Stimulated activated CD4-positive, alpha-beta T cell treated with anti-CD3 and anti-CD28 coated beads, Interleukin-4, amount 100 ng/mL, for 4 hours (primary cell): ENCODE data around the gene DLGAP1.
A peak's percentile ranks its signal among the peaks of the same experiment; 100 is the strongest.
"Not testable (repeated sequence)": the region's sequence is repeated elsewhere in the genome, so short reads cannot be mapped to it uniquely, and the experiment has no call there.

ENCODE experiments used
- DNase-seq, 2 experiments: peaks; one replicate each; pipeline ENCODE4 v3.0.0-alpha.2; 2020

The DLGAP1 gene

DNA sequence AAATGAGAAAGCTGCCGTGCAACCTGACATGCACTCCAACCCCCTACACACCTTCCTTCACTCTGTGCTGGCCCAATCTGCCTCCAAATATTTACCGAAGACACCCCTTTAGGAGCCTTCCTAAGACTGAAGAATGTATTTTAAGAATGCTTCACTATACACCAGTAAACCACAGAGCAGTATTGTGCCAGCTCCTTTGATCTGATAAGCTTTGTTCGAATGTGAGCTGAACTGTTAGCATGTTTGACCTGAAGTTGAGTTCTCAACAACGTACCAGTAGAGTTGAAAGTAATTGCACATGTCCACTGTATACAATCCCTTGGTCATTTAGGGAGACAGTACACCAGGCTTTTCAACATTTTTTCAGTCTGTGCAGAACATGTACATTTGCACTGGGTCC, 745.9 kb downstream of the DLGAP1 start:
- DNase-seq, result no peak

DNA sequence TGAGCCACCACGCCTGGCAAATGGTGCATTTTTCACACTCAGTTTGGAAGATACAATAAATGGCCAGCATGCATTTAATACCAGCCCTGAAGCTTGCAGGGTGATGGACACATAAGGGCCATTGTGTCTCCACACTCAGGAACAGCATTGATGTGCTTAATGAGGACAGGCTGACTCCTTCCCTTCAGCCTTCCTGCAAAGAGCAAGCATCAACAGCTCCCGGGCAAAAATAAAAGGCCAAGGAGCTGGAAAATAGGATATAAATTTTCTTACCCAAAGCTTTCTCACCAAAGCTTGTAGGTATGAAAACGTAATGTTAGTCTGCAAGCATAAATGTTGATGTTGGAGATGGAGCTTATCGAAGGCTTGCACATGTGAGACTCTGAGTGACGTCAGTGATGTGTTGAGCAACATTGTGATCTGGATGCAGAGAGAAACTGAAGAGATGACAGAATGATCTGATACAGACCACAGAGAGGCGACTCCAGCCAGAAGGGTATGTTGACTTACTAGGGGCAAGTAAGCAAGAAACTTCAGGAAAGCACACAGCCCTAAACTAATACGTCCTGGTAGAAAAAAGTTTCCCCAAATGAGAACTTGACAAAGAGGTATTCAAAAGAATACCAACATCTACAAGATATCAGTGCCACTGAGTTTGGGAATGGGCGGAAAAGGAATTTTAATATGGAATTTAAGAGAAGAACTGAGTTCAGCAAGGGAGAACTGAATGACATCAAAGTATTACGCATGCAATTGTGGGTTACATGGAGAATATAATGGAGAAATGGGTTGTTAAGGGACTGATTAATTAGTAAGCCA, 748.6 kb downstream of the DLGAP1 start:
- DNase-seq, result no peak

- DNase-seq, result no peak
These were observed 750.4 kb downstream of the DLGAP1 start for GRCh38 chr18:3704556-3705344.

GRCh38 chr18:3703732-3704176, 751.4 kb downstream of the DLGAP1 start:
- peak in 1 of 2 experiments; percentile 4 for DNase-seq

DNA sequence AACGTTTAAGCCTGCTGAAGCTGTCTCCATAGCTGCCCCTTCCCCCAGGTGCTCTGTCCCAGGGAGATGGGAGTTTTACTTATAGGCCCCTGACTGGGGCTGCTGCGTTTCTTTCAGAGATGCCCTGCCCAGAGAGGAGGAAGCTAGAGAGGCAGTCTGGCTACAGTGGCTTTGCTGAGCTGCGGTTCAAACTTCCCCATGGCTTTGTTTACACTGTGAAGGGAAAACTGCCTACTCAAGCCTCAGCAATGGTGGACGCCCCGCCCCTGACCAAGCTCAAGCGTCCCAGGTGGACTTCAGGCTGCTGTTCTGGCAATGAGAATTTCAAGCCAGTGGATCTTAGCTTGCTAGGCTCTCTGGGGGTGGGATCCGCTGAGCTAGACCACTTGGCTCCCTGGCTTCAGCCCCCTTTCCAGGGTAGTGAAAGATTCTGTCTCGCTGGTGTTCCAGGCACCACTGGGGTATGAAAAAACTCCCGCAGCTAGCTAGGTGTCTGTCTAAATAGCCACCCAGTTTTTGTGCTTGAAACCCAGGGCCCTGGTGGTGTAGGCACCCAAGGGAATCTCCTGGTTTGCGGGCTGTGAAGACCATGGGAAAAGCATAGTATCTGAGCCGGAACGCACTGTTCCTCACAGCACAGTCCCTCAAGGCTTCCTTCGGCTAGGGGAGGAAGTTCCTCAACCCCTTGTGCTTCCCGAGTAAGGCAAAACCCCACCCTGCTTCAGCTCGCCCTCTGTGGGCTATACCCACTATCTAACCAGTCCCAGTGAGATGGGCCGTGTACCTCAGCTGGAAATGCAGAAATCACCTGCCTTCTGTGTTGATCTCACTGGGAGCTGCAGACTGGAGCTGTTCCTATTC, 755.2 kb downstream of the DLGAP1 start:
- DNase-seq, result not testable (repeated sequence)

GRCh38 chr18:3694030-3694778, 760.9 kb downstream of the DLGAP1 start:
- not testable (repeated sequence) for DNase-seq

DNA sequence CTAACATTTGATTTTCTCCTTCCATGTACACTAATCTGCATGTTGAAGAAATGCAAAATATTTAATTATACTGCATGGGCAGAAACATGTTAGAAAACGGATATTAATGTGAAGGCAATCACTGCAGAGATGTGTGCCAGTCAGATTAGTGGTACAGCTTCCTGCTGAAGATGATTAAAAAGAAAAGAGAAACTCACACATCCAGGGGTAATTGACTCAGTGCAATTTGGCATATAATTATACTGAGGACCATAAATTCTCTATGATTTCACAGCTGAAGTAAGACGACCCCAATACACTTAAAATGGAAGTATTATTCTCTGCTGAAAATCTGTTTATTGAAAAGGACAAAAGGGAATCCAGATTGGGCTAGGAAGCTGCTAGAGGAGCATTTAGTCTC, 761.7 kb downstream of the DLGAP1 start:
- DNase-seq, result no peak

- no peak for DNase-seq
These were observed 762.4 kb downstream of the DLGAP1 start for GRCh38 chr18:3692691-3693090.

GRCh38 chr18:3692113-3692621, 762.9 kb downstream of the DLGAP1 start:
- no peak for DNase-seq

GRCh38 chr18:3691705-3692104, 763.4 kb downstream of the DLGAP1 start:
- no peak for DNase-seq

DNA sequence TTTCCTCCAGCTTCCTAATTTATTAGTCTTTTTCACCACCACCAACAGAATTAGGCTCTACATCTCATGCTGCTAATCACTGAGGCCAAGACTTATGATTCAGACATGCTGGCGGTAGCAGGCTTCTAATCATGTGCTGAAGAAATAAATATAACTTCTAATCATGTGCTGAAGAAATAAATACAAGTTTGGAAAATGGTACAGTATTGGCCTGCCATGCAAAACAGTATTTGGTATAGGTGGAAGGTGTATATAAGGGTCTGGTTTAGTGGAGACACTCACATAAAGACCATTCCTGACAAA, 764.4 kb downstream of the DLGAP1 start:
- DNase-seq, result no peak

DNA sequence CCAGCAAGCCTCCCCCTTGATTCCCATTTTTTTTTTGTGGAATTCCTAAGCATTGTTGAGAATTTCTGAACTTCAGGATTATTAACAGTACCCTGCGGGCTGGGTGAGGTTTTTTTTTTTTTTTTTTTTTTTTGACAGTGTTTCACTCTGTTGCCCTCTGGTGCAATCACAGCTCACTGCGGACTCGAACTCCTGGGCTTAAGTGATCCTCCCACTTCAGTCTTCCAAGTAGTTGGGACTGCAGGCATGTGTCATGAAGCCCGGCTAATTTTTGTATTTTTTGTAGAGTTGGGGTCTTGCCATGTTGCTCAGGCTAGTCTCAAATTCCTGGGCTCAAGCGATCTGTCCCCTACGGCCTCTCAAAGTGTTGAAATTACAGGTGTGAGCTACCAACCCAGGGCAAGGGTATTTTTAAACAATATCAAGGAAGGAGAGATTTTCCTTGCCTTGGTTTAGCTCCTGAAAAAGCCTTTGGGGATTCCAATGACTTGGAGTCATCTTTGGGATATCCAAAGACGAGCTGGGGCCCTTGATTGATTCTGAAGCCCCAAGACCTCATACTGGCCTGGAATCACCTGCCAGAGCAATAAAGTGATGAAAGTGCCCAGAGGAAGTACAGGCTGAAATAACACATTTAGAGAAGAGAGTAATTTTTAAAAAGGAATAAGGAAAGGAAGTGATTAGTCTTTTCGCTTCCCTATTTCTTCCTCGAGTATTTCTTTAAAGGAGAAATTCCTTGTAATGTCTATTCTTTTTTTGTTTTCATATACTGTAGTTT, 764.9 kb downstream of the DLGAP1 start:
- DNase-seq, result no peak

DNA sequence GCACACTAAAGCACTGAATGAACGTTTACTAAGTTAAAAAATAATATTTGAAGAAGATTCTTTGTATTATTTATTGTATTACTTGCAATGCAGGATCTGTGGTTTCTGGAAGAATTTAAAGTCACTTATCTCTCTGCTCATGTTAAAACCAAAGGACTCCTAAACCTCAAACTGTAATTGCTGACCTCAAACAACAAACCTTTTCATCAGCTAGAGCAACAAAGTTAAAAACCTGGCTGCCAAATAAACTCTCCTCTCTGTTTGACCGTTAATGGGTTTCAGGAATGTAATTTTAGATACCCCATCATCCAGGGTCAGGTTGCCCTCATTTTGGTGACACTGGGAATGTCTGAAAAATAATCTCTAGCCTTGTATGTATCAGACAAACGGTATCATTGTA, 766.0 kb downstream of the DLGAP1 start:
- DNase-seq, result no peak

- DNase-seq, result no peak
These were observed 766.4 kb downstream of the DLGAP1 start for GRCh38 chr18:3688690-3689089.

- no peak for DNase-seq
These were observed 771.6 kb downstream of the DLGAP1 start for GRCh38 chr18:3683483-3683882.

DNA sequence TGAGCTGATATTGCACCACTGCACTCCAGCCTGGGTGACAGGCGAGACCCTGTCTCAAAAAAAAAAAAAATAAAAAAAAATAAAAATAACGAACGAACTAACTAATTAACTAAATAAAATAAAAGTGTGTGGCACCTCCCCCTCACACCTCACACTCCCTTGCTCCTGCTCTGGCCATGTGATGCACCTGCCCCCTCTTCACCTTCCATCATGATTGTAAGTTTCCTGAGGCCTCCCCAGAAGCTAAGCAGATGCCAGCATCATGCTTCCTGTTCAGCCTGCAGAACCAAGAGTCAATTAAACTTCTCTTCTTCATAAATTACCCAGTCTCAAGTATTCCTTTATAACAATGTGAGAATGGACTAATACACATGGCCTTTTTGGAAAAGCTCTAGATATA, 773.0 kb downstream of the DLGAP1 start:
- no peak for DNase-seq

GRCh38 chr18:3679241-3679640, 775.9 kb downstream of the DLGAP1 start:
- DNase-seq, result no peak

DNA sequence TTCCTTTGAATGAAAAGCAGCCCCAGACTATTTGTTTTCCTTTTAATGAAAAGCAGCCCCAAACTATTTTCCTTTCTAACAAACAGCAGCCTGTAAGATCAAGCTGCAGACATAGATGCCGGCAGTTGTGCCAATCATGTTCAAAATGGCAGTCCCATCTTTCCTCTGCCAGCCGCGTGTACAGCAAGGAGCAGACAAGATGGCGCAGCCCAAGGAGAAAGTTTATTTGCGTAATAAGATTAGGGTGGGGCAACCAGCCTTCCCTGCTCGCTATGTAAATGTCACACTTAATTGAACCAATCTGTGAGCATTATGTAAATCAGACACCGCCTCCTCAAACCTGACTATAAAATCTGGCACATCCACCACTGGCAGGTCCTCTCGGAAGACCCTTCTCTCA, 779.1 kb downstream of the DLGAP1 start:
- DNase-seq, result no peak

DNA sequence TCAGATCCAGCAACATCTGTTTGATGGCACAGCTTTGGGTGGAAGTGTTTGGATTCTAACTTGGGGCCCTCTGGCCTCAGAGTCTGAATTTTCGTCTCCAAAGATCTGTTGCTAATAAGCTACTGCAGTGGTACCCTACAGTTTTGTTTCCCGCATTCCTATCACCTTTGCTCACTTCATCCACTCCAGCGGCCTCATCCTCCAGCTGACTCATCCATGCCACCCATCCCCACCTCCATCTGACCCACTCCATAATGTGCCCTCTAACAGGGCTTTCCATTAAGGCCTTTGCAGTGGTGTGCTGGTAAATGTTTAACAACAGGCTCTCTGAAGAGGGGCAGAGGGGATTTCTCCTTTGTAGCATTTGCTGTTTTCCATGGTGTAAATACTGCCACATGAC, 779.7 kb downstream of the DLGAP1 start:
- DNase-seq, result no peak

GRCh38 chr18:3671176-3671575, 783.9 kb downstream of the DLGAP1 start:
- DNase-seq, result no peak

- DNase-seq, result no peak
These were observed 785.7 kb downstream of the DLGAP1 start for GRCh38 chr18:3669376-3669775.
